GM10248 (cell line): ENCODE data around the gene RAB26.

Source experiments
- CTCF ChIA-PET: fragments of 300-600 bp; sonication (Branson Sonifier 250); formaldehyde crosslinking; extraction: SDS; loops from one replicate; lab custom pipeline; 2021; ENCODE audit warnings: antibody characterized with exemption; lab: Yijun Ruan, JAX
- POLR2A ChIA-PET: fragments of 350-650 bp; sonication (Branson Sonifier 250); formaldehyde crosslinking; extraction: SDS; loops from one replicate; lab custom pipeline; 2020; ENCODE audit warnings: antibody characterized with exemption; lab: Yijun Ruan, JAX
- DNase-seq: peaks from one replicate; pipeline ENCODE4 v3.0.0; 2012; ENCODE audit errors: extremely low spot score
- TF ChIP-seq, protein P1 (sequence below): IDR thresholded peaks from 2 replicates; pipeline ENCODE4 v1.5.1; 2012; ENCODE audit warnings: mild to moderate bottlenecking, low read depth; ENCODE audit errors: extremely low read depth, missing control alignments, control extremely low read depth

Gene RAB26

DNA sequence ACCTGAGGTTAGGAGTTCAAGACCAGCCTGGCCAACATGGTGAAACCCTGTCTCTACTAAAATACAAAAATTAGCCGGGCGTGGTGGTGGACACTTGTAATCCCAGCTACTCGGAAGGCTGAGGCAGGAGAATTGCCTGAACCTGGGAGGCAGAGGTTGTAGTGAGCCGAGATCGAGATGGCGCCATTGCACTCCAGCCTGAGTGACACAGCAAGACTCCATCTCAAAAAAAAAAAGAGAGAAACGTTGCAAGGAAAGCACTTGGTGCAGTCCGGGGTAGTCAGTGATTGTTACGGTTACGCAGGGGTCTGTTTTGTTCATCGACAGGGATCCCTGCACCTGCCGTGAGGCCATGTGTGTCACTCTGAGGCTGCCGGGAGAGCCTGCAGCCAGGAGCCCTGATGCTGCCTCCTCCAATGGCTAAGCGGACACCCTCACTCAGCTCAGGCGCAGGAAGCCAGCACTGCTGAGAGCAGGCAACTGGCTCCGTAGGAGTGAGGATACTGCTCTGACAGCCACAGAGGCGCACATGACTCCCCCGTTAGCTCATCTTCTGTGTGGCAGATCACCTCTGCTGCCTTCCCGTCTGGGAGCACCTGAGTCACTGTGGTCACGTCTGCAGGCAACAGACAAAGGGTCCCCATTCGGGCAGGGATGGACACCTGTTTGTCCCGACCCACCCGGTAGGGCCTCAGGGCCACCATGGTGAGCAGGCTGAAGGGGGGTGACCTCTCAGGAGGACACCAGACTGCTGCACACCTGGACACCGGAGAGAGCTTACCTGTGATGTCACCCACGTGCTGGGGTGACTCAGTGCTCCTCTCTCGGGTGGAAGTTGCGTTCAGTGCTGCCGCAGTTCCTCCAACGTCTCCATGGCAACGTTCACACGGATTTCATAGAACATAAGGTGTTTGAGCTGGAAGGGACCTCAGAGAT lies 5.2 kb upstream of the RAB26 start:
- TF ChIP-seq, protein P1, sequence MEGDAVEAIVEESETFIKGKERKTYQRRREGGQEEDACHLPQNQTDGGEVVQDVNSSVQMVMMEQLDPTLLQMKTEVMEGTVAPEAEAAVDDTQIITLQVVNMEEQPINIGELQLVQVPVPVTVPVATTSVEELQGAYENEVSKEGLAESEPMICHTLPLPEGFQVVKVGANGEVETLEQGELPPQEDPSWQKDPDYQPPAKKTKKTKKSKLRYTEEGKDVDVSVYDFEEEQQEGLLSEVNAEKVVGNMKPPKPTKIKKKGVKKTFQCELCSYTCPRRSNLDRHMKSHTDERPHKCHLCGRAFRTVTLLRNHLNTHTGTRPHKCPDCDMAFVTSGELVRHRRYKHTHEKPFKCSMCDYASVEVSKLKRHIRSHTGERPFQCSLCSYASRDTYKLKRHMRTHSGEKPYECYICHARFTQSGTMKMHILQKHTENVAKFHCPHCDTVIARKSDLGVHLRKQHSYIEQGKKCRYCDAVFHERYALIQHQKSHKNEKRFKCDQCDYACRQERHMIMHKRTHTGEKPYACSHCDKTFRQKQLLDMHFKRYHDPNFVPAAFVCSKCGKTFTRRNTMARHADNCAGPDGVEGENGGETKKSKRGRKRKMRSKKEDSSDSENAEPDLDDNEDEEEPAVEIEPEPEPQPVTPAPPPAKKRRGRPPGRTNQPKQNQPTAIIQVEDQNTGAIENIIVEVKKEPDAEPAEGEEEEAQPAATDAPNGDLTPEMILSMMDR = no peak
- POLR2A ChIA-PET = interaction anchor here (2.0 kb wide), 1 partner anchor 12 kb away, joined by 12 read pairs; the partner anchor contains the start of gene TRAF7
- DNase-seq = no peak
- CTCF ChIA-PET = interaction anchor here (1.3 to 2.7 kb wide), 3 partner anchors 120 to 140 kb away, joined by 3 to 12 read pairs (median 5); no protein-coding TSS in a partner anchor

DNA sequence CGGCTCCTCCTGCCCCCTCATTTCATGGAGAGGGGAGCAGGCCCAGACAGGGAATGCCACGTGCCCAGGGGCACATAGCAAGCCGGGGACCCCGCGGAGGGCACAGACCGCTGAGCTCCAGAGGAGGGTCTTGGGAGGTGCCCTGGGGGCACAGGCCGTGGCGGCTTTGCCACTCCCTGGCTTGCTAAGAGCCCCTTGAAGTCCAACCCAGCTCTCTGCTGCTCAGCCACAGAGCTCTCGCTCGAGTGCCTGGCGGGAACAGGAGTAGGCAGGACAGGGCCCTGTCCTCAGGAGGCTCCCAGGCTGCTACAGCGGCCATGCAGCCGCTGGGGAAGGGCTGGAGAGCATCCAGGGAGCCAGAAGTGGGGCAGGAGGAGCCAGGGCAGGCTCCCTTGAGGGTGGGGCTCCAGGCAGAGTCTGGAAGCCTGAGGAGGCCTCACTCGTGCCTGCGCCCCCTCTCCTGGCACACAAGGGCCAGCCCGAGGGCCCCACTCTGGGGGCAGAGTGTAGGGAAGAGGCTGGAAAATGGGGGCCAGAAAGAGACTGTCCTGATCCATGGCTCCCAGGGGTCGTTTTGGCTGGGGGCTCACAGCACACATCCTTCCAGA lies 4.4 kb upstream of the RAB26 start:
- ChIA-PET POLR2A (interaction anchor here (2.0 kb wide), 1 partner anchor 11 kb away, joined by 12 read pairs; the partner anchor contains the start of gene TRAF7), CTCF (interaction anchor here (1.3 to 2.7 kb wide), 3 partner anchors 121 to 140 kb away, joined by 3 to 12 read pairs (median 5); no protein-coding TSS in a partner anchor)
- no peak for DNase-seq
- TF ChIP-seq, protein P1 = no peak

DNA sequence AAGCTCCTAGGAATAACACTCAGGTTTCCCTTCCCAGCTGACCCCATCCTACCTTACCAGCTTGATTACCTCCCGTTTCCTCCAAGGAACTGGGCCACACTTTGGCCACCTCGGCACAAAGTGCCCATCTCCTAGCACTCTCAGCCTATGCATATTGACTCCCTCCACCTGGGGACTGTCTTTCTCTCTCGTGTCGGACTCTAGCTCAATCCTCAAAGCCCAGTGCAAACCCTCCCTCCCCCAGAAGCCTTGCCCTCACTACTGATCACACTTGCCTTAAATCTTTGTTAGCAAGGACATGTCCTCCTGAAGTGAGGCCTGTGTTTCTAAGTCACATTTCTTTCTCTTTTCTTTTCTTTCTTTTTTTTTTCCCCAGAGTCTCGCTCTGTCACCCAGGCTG lies 2.6 kb upstream of the RAB26 start:
- TF ChIP-seq, protein P1 = no peak
- DNase-seq = no peak
- ChIA-PET POLR2A (interaction anchor here (2.7 kb wide), 1 partner anchor 9 kb away, joined by 40 read pairs; the partner anchor contains the start of gene TRAF7), CTCF (interaction anchor here (1.0 to 2.7 kb wide), 9 partner anchors 7 to 142 kb away, joined by 3 to 12 read pairs (median 5); partner anchors contain the start of genes NPW and TRAF7)

DNA sequence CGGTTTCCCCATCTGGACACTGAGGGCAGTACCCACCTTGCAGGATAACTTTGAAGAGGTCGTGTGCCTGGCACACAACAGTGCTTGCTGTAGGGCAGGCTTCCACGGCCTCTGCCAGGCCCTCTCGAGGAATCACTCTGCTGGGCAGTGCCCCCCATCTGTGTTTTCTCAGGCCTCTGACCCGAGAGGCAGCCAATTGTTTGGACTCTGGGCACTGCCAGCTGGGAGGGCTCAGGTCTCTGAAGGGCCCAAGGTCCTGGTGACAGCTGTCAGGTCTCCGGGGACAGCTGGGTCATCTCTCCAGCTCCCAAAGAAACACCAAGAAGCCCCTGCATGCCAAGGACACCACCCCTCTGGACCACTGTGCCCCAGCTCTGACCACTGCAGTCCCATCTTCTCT lies 1.0 kb upstream of the RAB26 start:
- TF ChIP-seq, protein P1 = no peak
- CTCF ChIA-PET = interaction anchor here (1.0 to 2.7 kb wide), 8 partner anchors 9 to 283 kb away, joined by 3 to 14 read pairs (median 6); partner anchors contain the start of gene NPW
- DNase-seq = no peak
- POLR2A ChIA-PET = interaction anchor here (2.7 kb wide), 1 partner anchor 8 kb away, joined by 40 read pairs; the partner anchor contains the start of gene TRAF7

DNA sequence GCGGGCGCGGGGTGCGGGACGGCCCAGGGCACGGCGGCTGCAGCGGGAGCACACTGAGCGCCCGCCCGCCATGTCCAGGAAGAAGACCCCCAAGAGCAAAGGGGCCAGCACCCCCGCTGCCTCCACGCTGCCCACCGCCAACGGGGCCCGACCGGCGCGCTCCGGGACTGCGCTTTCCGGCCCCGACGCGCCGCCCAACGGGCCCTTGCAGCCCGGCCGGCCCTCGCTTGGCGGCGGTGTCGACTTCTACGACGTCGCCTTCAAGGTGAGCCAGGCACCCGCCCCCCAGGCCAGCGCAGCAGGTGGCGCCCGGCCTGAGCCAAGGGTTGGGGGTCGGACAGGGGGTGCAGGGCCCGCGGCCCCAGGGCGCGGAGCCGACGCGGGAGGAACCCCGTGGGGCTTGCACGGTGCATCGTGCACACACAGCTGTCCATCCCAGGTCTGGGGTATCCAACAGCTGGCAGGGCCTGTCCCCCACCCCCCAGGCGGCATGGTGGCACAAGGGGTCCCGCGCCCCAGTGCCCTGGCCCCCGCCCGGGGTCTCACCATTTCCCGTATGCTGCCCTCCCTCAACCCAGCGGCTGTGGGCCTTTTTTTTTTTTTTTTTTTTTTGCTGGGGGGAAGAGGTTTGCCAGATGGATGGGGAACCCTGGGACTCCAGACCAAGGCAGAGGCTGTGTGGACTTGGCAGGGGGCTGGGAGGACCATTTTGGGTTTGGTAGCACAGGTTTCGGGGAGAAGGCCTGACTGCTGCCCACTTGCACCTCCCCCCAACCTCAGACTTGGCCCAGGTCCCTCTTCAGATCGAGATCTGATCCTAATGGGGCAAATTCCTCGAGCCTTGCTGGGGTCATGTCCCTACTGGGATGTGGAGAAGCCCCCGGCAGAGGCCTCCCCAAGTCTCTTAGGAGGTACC lies 547 bp downstream of the RAB26 start:
- TF ChIP-seq, protein P1 = no peak
- ChIA-PET POLR2A (interaction anchor here (0.6 kb wide), 1 partner anchor 90 kb away, joined by 3 read pairs; no protein-coding TSS in a partner anchor), CTCF (interaction anchor here (0.6 to 5.2 kb wide), 5 partner anchors 8 to 145 kb away, joined by 3 to 53 read pairs (median 9); partner anchors contain the start of gene NPW)
- DNase-seq = no peak
